ENCODE data around the gene SGCD. TPM values are rescaled to one million over a fixed set of nuclear protein-coding genes. Genes with fewer than 3 reads are reported as not detected.

The SGCD gene
- total and polyA plus RNA-seq, 2 experiments from 2014 or later = 0.77 to 1.3 TPM

GRCh38 chr5:156722358-156722757 is 395.4 kb downstream of the SGCD start:
- no peaks in the 10 kb centered on the region for H3K4me1 ChIP-seq (ENCODE audit: low read depth)
- no peak for TF ChIP-seq CTCF (IDR thresholded peaks at IDR 0.05; ENCODE audit: low read depth, low read length)

DNA sequence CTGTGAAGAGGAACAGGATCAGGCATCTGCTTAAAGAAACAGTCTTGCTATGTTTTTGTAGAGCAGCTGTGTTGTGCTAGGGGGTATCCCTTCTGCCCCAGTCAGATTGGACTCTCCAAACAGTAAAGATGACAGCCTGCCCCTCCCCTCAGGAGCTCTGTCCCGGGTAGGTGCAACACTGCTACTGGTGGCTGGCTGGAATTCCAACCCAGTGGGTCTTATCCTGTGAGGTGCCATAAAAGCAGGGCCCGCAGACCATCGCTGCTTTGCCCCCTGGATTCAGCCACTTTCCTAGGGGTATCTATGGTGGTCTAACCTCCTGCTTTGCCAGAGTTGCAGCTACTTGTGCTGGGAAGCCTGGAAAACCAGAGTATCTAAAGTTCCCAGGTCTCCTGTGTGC is 408.5 kb downstream of the SGCD start:
- Histone ChIP-seq H3K27me3 (no peaks in the 10 kb centered on the region), H3K4me3 (no peak overlapping the region), H3K4me1 (ENCODE audit: low read depth) (no peaks in the 10 kb centered on the region), H3K27ac (no peak overlapping the region), H3K9me3 (ENCODE audit: low read depth) (no peaks in the 10 kb centered on the region), H3K36me3 (no peaks in the 10 kb centered on the region)
- no peak for TF ChIP-seq CTCF (IDR thresholded peaks at IDR 0.05; ENCODE audit: low read depth, low read length)
- no peak for DNase-seq (ENCODE audit: low read depth in 1 of 2, low spot score in 1 of 2)

More at GRCh38 chr5:156722358-156722757, 395.4 kb downstream of the SGCD start:
- no peak overlapping the region for H3K4me3 ChIP-seq
- no peaks in the 10 kb centered on the region for H3K36me3 ChIP-seq
- DNase-seq (ENCODE audit: low read depth in 1 of 2, low spot score in 1 of 2) = no peak
- H3K9me3 ChIP-seq (ENCODE audit: low read depth) = no peaks in the 10 kb centered on the region
- H3K27me3 ChIP-seq = no peaks in the 10 kb centered on the region
- no peak overlapping the region for H3K27ac ChIP-seq

DNA sequence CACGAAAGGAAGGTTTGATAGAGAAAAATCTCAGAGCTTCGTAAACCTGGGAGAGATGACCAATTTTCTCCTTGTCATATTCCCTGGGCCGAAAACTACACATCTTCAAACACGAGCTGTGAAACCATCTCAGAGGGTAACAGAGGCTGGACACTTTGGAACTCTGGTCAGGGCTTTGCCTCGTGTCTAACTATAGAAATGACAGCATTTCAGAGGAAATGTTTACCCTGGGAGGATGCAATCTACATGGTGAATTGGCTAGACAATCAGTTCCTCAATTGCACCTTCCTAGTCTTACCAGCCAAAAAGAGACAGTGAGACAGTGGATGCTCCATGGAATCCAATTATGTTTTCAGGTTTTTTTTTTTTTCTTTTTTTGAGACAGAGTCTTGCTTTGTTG is 414.6 kb downstream of the SGCD start:
- no peaks in the 10 kb centered on the region for H3K4me1 ChIP-seq (ENCODE audit: low read depth)
- no peaks in the 10 kb centered on the region for H3K27me3 ChIP-seq
- H3K36me3 ChIP-seq = no peaks in the 10 kb centered on the region
- TF ChIP-seq CTCF (IDR thresholded peaks at IDR 0.05; ENCODE audit: low read depth, low read length) = no peak
- H3K4me3 ChIP-seq = no peak overlapping the region
- no peaks in the 10 kb centered on the region for H3K9me3 ChIP-seq (ENCODE audit: low read depth)
- no peak overlapping the region for H3K27ac ChIP-seq
- DNase-seq (ENCODE audit: low read depth in 1 of 2, low spot score in 1 of 2) = no peak

GRCh38 chr5:156753846-156754245 is 426.9 kb downstream of the SGCD start:
- Histone ChIP-seq H3K27ac (no peak overlapping the region), H3K27me3 (no peaks in the 10 kb centered on the region), H3K36me3 (no peaks in the 10 kb centered on the region), H3K9me3 (ENCODE audit: low read depth) (no peaks in the 10 kb centered on the region), H3K4me3 (no peak overlapping the region), H3K4me1 (ENCODE audit: low read depth) (peaks cover 7% of the 10 kb centered on the region)
- no peak for DNase-seq (ENCODE audit: low read depth in 1 of 2, low spot score in 1 of 2)
- no peak for TF ChIP-seq CTCF (IDR thresholded peaks at IDR 0.05; ENCODE audit: low read depth, low read length)

DNA sequence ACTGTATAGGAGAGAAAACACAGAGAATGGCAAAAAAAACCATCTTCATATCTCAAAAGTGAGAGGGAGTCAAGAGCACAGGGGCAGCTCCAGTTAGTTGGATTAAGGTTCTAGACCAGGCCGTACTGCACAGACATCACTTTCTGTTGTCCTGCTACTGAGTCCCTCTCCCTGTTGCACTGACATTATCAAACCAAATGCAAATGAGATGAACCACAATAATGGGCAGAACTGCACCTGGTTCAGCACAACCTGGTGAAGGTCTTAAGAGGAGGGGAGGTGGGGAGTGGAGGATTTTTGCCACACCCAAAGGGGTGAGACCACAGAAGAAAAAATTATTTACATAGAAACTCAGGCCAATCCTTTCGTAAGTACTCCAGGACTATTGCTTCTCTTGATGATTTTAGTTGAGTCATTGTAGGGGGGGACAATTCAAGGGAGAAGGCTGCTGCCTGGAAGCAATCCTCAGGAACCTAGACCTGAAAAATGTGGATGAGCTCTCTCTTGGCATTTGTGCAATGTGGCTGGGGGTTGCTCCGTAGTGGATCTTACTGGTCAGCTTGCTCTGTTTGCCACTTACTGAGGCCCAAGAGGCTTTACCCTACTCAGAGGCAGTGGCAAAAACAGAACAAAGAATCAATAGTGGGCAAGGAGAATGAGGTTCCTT is 428.6 kb downstream of the SGCD start:
- Histone ChIP-seq H3K4me3 (no peak overlapping the region), H3K27ac (no peak overlapping the region), H3K36me3 (no peaks in the 10 kb centered on the region), H3K4me1 (ENCODE audit: low read depth) (peaks cover 17% of the 10 kb centered on the region), H3K27me3 (no peaks in the 10 kb centered on the region), H3K9me3 (ENCODE audit: low read depth) (no peaks in the 10 kb centered on the region)
- DNase-seq (ENCODE audit: low read depth in 1 of 2, low spot score in 1 of 2) = no peak
- TF ChIP-seq CTCF (IDR thresholded peaks at IDR 0.05; ENCODE audit: low read depth, low read length) = no peak
